Right cardiac atrium (tissue), 5 donors: ENCODE measurements around the gene RHBDF2. TPM values are rescaled to one million over a fixed set of nuclear protein-coding genes. Genes with fewer than 3 reads are reported as not detected.

Experiments used
- ATAC-seq, 2 donors: fragments of 200-7000 bp; cut with Tn5 transposase; one replicate each; pipeline versions ENCODE4 v1.8.0 to v1.9.1; 2020; ENCODE audit warnings: moderate library complexity in 2 of 2, mild to moderate bottlenecking in 1 of 2
- DNase-seq, 3 donors: peaks; one replicate each; pipeline ENCODE4 v3.0.0-alpha.2; 2020
- H3K27ac ChIP-seq: one replicate; pipeline ENCODE4 v1.5.1; 2013; ENCODE audit warnings: mild to moderate bottlenecking, low read length, control low read depth, moderate library complexity
- H3K27me3 ChIP-seq: one replicate; pipeline ENCODE4 v1.6.1; 2013; ENCODE audit not compliant: control insufficient read depth, insufficient read depth
- H3K4me1 ChIP-seq: one replicate; pipeline ENCODE4 v1.6.1; 2013; ENCODE audit warnings: low read length; ENCODE audit not compliant: control insufficient read depth, insufficient read depth
- H3K4me3 ChIP-seq: one replicate; pipeline ENCODE4 v1.5.1; 2013; ENCODE audit warnings: low read length, control low read depth
- H3K9me3 ChIP-seq: one replicate; pipeline ENCODE4 v1.6.1; 2013; ENCODE audit warnings: low read length; ENCODE audit not compliant: control insufficient read depth
- whole genome bisulfite sequencing: extraction: QIAGEN DNeasy Blood & Tissue Kit; methylation state at CpG from one replicate; pipeline ENCODE4 v1.1.7; 2013; 5-methylcytosine and 5-hydroxymethylcytosine counted together
- intact Hi-C, 4 donors: fragments of 100-400 bp; cut with DNase I; formaldehyde crosslinking; loops; one replicate each; pipeline versions ENCODE4 v1.11.0 to v1.14.0; 2022 to 2023
- polyA plus RNA-seq: library from polyadenylated mRNA; stranded (reverse); fragments of 200-250 nt; gene quantifications from one replicate; pipeline ENCODE4 v1.2.3, GENCODE V29; 2013
- total RNA-seq, 4 donors: library from RNA; stranded (reverse); fragmentation: NEBNext Ultra II Directional; extraction: Animal tissue kit (Norgen Biotek cat#: 25700); gene quantifications; one replicate each; pipeline ENCODE4 v1.2.1, GENCODE V29; 2021
- donor health status: healthy with polysubstance abuse.
- donor health status: DM: no; HTN: yes; CAD: no.
- donor health status: DM: no; HTN: no; CAD: no.
- donor health status: DM: no; HTN: yes; CAD: no; lungs with severe emphysema.
- donor health status: DM: yes; HTN: yes; CAD: no.

The RHBDF2 gene
- total and polyA plus RNA-seq, 5 donors: 10.2 to 16.4 (median 12.0) TPM

- Histone ChIP-seq H3K27me3 (no peaks in the 10 kb centered on the region), H3K4me1 (peaks cover 23% of the 10 kb centered on the region), H3K4me3 (no peak overlapping the region), H3K9me3 (no peaks in the 10 kb centered on the region), H3K27ac (peak overlapping the region; percentile 34)
- DNase-seq: no peak
- WGBS: 68% methylated on average over 5 of the region's 5 CpGs
- intact Hi-C loops: no loop called here
- ATAC-seq: no peak
Observed at GRCh38 chr17:76499267-76499667, 2.0 kb downstream of the RHBDF2 start.

GRCh38 chr17:76498876-76499251 lies 2.4 kb downstream of the RHBDF2 start:
- Histone ChIP-seq H3K4me1 (peaks cover 23% of the 10 kb centered on the region), H3K27ac (peak overlapping the region; percentile 85), H3K9me3 (no peaks in the 10 kb centered on the region), H3K4me3 (no peak overlapping the region), H3K27me3 (no peaks in the 10 kb centered on the region)
- WGBS: 74% methylated on average over 4 of the region's 4 CpGs
- no peak for DNase-seq
- no peak for ATAC-seq
- intact Hi-C loops: no loop called here

- H3K4me1 ChIP-seq: peaks cover 27% of the 10 kb centered on the region
- intact Hi-C loops: no loop called here
- no peaks in the 10 kb centered on the region for H3K27me3 ChIP-seq
- DNase-seq: peak; percentile 89 to 94 (median 94)
- WGBS: 20% methylated on average over 31 of the region's 31 CpGs
- no peaks in the 10 kb centered on the region for H3K9me3 ChIP-seq
- no peak overlapping the region for H3K4me3 ChIP-seq
- peak overlapping the region; percentile 85 for H3K27ac ChIP-seq
- peak; percentile 77 for ATAC-seq
Observed at GRCh38 chr17:76497979-76498875, 3.0 kb downstream of the RHBDF2 start.

GRCh38 chr17:76497699-76497978 lies 3.6 kb downstream of the RHBDF2 start:
- Histone ChIP-seq H3K27me3 (no peaks in the 10 kb centered on the region), H3K4me1 (peaks cover 29% of the 10 kb centered on the region), H3K27ac (peak overlapping the region; percentile 85), H3K9me3 (no peaks in the 10 kb centered on the region), H3K4me3 (no peak overlapping the region)
- intact Hi-C loops: no loop called here
- WGBS: 22% methylated on average over 2 of the region's 2 CpGs
- ATAC-seq: no peak
- DNase-seq: no peak

GRCh38 chr17:76496464-76496863 lies 4.8 kb downstream of the RHBDF2 start:
- peaks cover 20% of the 10 kb centered on the region for H3K4me1 ChIP-seq
- intact Hi-C loops: no loop called here

GRCh38 chr17:76495663-76496400 lies 5.4 kb downstream of the RHBDF2 start:
- intact Hi-C loops: no loop called here
- Histone ChIP-seq H3K27me3 (no peaks in the 10 kb centered on the region), H3K4me1 (peaks cover 20% of the 10 kb centered on the region), H3K27ac (no peak overlapping the region), H3K9me3 (no peaks in the 10 kb centered on the region), H3K4me3 (no peak overlapping the region)
- 78% methylated on average over 16 of the region's 16 CpGs for WGBS
- ATAC-seq (no peak), DNase-seq (no peak)

More at GRCh38 chr17:76496464-76496863, 4.8 kb downstream of the RHBDF2 start:
- no peaks in the 10 kb centered on the region for H3K27me3 ChIP-seq
- no peak overlapping the region for H3K4me3 ChIP-seq
- H3K9me3 ChIP-seq: no peaks in the 10 kb centered on the region
- DNase-seq: no peak
- ATAC-seq: no peak
- no peak overlapping the region for H3K27ac ChIP-seq
- 90% methylated on average over 6 of the region's 6 CpGs for WGBS

GRCh38 chr17:76493505-76494167 lies 7.6 kb downstream of the RHBDF2 start:
- intact Hi-C loops: no loop called here
- DNase-seq (peak in 1 of 3 donors; percentile 47), ATAC-seq (no peak)
- Histone ChIP-seq H3K4me1 (peaks cover 21% of the 10 kb centered on the region), H3K9me3 (no peaks in the 10 kb centered on the region), H3K27me3 (no peaks in the 10 kb centered on the region), H3K27ac (peak overlapping the region; percentile 32), H3K4me3 (no peak overlapping the region)
- 75% methylated on average over 21 of the region's 21 CpGs for WGBS

GRCh38 chr17:76492989-76493501 lies 8.2 kb downstream of the RHBDF2 start:
- Histone ChIP-seq H3K4me3 (no peak overlapping the region), H3K4me1 (peaks cover 21% of the 10 kb centered on the region), H3K9me3 (no peaks in the 10 kb centered on the region), H3K27me3 (no peaks in the 10 kb centered on the region), H3K27ac (peak overlapping the region; percentile 32)
- WGBS: 23% methylated on average over 15 of the region's 15 CpGs
- ATAC-seq: peak; percentile 50 to 68
- intact Hi-C loops: no loop called here
- peak; percentile 74 to 88 (median 85) for DNase-seq

GRCh38 chr17:76492123-76492988 lies 8.9 kb downstream of the RHBDF2 start:
- DNase-seq: no peak
- WGBS: 69% methylated on average over 11 of the region's 11 CpGs
- Histone ChIP-seq H3K4me1 (peaks cover 14% of the 10 kb centered on the region), H3K9me3 (no peaks in the 10 kb centered on the region), H3K27me3 (no peaks in the 10 kb centered on the region), H3K4me3 (no peak overlapping the region), H3K27ac (peak overlapping the region; percentile 32)
- peak; percentile 20 to 28 for ATAC-seq
- intact Hi-C loops: no loop called here
